Ectodermal cell (in vitro differentiated cells): Measurements from ENCODE around the gene TOP3B.

Source experiments
- H3K27ac ChIP-seq: 2 replicates; pipeline ENCODE4 v1.7.0; 2013; ENCODE audit warnings: mild to moderate bottlenecking, low read depth, low read length; ENCODE audit not compliant: insufficient read depth, poor library complexity, severe bottlenecking
- H3K27me3 ChIP-seq: 2 replicates; pipeline ENCODE4 v1.7.0; 2013; ENCODE audit warnings: mild to moderate bottlenecking, low read length; ENCODE audit not compliant: insufficient read depth, control insufficient read depth, poor library complexity, severe bottlenecking
- H3K36me3 ChIP-seq: one replicate; pipeline ENCODE4 v1.7.0; 2013; ENCODE audit warnings: low read length; ENCODE audit not compliant: control insufficient read depth, insufficient read depth
- H3K4me1 ChIP-seq: one replicate; pipeline ENCODE4 v1.7.0; 2013; ENCODE audit warnings: low read length; ENCODE audit not compliant: control insufficient read depth, insufficient read depth
- H3K4me3 ChIP-seq: 2 replicates; pipeline ENCODE4 v1.7.0; 2013; ENCODE audit warnings: low read depth, low read length, control low read depth; ENCODE audit not compliant: insufficient read depth
- H3K9me3 ChIP-seq: 2 replicates; pipeline ENCODE4 v1.7.0; 2013; ENCODE audit warnings: mild to moderate bottlenecking, low read length, moderate library complexity; ENCODE audit not compliant: control insufficient read depth
- WGBS, 2 experiments: methylation state at CpG; one replicate each; pipeline ENCODE4 v1.1.7; 2013; ENCODE audit warnings: missing lambda C conversion rate in 2 of 2; 5-methylcytosine and 5-hydroxymethylcytosine counted together

TOP3B gene

DNA sequence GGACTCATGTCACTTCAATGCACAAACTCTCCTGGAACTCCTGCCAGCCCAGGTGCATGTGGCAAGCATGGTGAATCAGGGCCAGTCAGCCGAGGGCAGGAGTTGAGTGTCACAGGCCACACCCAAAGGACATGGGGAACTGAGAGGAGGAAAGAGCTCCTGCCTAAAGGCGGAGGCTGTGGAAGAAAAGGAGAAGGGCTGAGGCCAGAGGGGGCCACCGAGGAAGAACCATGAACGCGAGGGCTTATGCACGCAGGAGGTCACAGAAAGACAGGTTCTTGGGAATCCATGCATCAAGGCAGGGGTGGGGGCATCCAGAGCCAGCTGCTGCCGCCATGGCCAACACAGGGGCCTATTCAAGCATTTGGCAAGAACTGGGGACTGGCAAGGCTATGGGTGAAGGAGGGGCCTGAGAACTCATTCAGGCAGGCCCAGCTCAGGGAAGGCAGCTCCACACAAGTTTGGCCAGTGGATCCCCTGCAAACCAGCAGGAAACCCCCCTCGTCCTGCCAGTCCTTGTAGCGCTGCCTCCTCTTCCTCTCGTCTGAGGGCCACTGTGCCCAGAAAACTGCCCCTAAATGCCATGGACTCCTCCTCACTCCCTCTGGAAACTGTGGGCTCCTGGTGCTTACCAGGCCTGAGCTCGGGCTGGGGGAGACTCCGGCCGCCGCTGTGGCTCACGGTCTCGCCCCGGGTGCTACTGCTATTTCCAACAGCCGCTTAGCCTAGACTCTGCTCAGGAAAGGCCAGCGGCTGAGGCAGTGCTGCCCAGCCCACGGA is 45.4 kb downstream of the TOP3B start:
- WGBS, 2 experiments: 90% methylated on average over 20 of the region's 20 CpGs
- Histone ChIP-seq H3K4me3 (no peak overlapping the region), H3K27ac (no peak overlapping the region), H3K4me1 (no peaks in the 10 kb centered on the region), H3K9me3 (no peaks in the 10 kb centered on the region), H3K36me3 (no peaks in the 10 kb centered on the region), H3K27me3 (no peaks in the 10 kb centered on the region)

DNA sequence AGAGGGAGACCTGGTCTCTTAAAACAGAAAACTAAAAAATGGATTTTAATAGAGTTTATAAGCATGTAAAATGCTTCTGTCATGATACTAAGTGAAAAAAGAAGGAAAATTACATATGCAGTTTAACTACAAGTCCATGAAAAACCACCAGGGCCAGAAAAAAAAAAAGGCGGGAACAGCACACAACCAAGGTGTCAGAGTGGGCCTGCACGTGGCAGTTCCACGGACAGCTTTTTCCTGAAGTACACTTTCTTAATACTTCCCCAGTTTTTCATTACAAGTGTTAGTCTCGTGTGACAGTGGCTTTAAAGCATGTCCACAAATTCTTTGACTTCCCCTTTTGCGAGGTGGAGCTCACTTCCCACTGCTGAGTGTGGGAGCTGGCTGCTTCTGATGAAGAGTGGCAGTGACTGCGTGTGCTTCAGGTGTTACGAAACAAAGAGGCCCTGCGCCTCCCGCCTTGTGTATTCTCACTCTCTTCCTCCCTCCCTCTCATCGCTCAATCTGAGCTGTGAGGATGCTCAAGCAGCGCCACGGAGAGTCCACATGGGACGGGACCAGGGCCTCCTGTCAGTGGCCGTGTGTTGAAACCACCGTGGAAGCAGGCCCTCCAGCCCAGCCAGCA is 46.3 kb downstream of the TOP3B start:
- 93 to 94% methylated on average over 15 of the region's 15 CpGs for WGBS, 2 experiments
- H3K27me3 ChIP-seq: no peaks in the 10 kb centered on the region
- H3K4me3 ChIP-seq: no peak overlapping the region
- H3K36me3 ChIP-seq: no peaks in the 10 kb centered on the region
- no peaks in the 10 kb centered on the region for H3K4me1 ChIP-seq
- no peak overlapping the region for H3K27ac ChIP-seq
- H3K9me3 ChIP-seq: no peaks in the 10 kb centered on the region

GRCh38 chr22:21933910-21934309 is 48.7 kb downstream of the TOP3B start:
- Histone ChIP-seq H3K27me3 (no peaks in the 10 kb centered on the region), H3K36me3 (peaks cover 9% of the 10 kb centered on the region), H3K4me3 (no peak overlapping the region), H3K27ac (no peak overlapping the region), H3K4me1 (no peaks in the 10 kb centered on the region), H3K9me3 (no peaks in the 10 kb centered on the region)
- 95 to 96% methylated on average over 19 of the region's 19 CpGs for WGBS, 2 experiments

- WGBS, 2 experiments: 96% methylated on average over 23 of the region's 23 CpGs
- H3K9me3 ChIP-seq: no peaks in the 10 kb centered on the region
- no peaks in the 10 kb centered on the region for H3K27me3 ChIP-seq
- H3K4me1 ChIP-seq: no peaks in the 10 kb centered on the region
- H3K27ac ChIP-seq: no peak overlapping the region
- H3K4me3 ChIP-seq: no peak overlapping the region
- H3K36me3 ChIP-seq: peaks cover 9% of the 10 kb centered on the region
Observed at GRCh38 chr22:21933413-21933812, 49.2 kb downstream of the TOP3B start.

DNA sequence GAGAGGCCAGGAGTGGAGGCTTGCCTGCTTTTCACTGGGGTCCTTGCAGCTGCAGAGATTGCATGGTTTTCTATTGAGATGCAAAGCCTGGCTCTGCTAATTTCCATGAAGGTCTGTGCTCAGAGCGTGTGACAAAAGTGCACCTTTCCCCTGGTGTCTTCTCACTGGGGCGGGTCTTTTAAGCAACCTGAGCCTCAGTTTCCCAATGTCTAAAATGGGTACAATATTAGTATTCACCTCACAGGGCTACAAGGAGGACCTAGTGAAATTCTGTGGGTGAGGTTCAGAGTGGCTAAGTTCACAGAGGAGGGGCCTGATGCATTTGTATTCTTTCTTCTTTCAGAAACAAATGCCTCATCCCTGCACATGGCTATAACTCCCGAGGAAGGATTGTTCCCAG is 50.2 kb downstream of the TOP3B start:
- 83 to 85% methylated on average over 3 of the region's 3 CpGs for WGBS, 2 experiments
- H3K4me3 ChIP-seq: no peak overlapping the region
- H3K27ac ChIP-seq: no peak overlapping the region
- H3K9me3 ChIP-seq: no peaks in the 10 kb centered on the region
- peaks cover 9% of the 10 kb centered on the region for H3K36me3 ChIP-seq
- H3K27me3 ChIP-seq: no peaks in the 10 kb centered on the region
- peaks cover 8% of the 10 kb centered on the region for H3K4me1 ChIP-seq

DNA sequence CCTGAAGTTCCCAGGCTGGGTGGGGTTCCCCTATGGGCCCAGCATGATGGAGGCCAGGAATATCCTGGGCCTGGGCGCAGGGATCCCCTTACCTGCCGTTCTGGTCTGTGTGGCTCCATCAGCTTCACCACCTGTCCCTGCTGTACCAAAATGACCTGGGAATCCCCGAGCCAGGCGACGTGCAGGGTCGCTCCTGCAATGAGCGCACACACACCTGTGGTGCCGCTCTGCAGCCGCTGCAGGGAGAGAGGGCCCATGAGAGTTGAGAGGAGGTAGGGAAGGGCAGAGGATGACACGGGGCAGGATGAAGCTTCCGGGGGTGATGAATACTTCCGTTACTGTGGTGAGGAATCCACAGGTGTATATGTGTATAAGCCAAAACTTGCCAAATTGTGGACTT is 51.5 kb downstream of the TOP3B start:
- Histone ChIP-seq H3K27ac (no peak overlapping the region), H3K9me3 (no peaks in the 10 kb centered on the region), H3K27me3 (no peaks in the 10 kb centered on the region), H3K4me3 (no peak overlapping the region), H3K36me3 (peaks cover 9% of the 10 kb centered on the region), H3K4me1 (peaks cover 16% of the 10 kb centered on the region)
- WGBS, 2 experiments: 95 to 96% methylated on average over 12 of the region's 12 CpGs

DNA sequence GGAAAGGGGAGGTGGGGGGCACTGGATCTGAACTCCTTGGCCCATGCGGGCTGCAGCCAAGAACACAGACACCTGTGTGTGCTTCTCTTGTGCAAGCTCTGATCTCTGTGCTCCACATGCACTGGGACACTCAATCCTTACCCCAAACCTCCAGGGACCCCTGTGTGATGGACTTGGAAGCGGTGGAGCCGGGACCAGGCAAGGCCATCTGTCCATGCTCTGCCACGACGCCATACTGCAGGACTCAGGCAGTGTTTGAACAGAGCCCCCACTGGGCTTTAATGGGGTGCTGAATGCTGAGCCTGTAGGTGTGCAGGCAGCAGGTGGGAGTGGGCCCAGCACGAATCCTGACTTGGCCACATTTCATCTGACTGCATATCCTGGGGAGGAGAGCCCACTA is 53.3 kb downstream of the TOP3B start:
- Histone ChIP-seq H3K27ac (no peak overlapping the region), H3K27me3 (no peaks in the 10 kb centered on the region), H3K36me3 (peaks cover 9% of the 10 kb centered on the region), H3K4me1 (peaks cover 21% of the 10 kb centered on the region), H3K4me3 (no peak overlapping the region), H3K9me3 (no peaks in the 10 kb centered on the region)
- WGBS, 2 experiments: 92 to 94% methylated on average over 6 of the region's 6 CpGs

DNA sequence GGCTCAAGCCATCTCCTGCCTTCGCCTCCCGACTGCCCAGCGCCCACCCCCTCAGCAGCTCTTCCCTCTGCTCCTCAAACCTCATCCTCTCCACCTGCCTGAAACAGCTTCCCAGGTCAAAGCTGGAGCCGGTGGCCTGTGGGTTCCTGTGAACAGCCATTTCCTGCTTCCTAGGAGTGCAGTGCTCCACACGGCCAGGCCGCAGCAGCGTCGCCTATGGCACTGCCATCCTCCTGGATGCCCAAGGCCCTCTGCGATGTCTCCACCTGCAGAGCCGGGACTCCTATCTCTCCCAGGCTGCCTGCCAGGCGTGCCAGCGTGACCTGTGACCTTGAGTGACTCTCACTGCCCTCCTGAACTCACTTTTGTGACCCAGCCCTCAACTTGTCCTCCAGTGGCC is 54.5 kb downstream of the TOP3B start:
- Histone ChIP-seq H3K4me1 (peaks cover 21% of the 10 kb centered on the region), H3K27ac (no peak overlapping the region), H3K9me3 (no peaks in the 10 kb centered on the region), H3K27me3 (no peaks in the 10 kb centered on the region), H3K4me3 (no peak overlapping the region), H3K36me3 (peaks cover 9% of the 10 kb centered on the region)
- WGBS, 2 experiments: 93% methylated on average over 12 of the region's 12 CpGs

GRCh38 chr22:21927174-21927823 is 55.3 kb downstream of the TOP3B start:
- Histone ChIP-seq H3K9me3 (no peaks in the 10 kb centered on the region), H3K36me3 (peaks cover 9% of the 10 kb centered on the region), H3K4me3 (no peak overlapping the region), H3K27ac (no peak overlapping the region), H3K4me1 (peaks cover 21% of the 10 kb centered on the region), H3K27me3 (no peaks in the 10 kb centered on the region)
- WGBS, 2 experiments: 82 to 86% methylated on average over 16 of the region's 16 CpGs

GRCh38 chr22:21926728-21927127 is 55.9 kb downstream of the TOP3B start:
- H3K36me3 ChIP-seq: peaks cover 9% of the 10 kb centered on the region
- H3K4me1 ChIP-seq: peaks cover 25% of the 10 kb centered on the region
- no peaks in the 10 kb centered on the region for H3K9me3 ChIP-seq
- 75 to 82% methylated on average over 4 of the region's 4 CpGs for WGBS, 2 experiments
- H3K27ac ChIP-seq: no peak overlapping the region
- H3K27me3 ChIP-seq: no peaks in the 10 kb centered on the region
- H3K4me3 ChIP-seq: no peak overlapping the region
